K562 (cell line): ENCODE data around the gene MTERF2. TPM values are rescaled to one million over a fixed set of nuclear protein-coding genes. Genes with fewer than 3 reads are reported as not detected.

Source experiments
- ADNP ChIP-seq: fragments of 200-800 bp; sonication (Bioruptor generic); IDR thresholded peaks from 2 replicates; pipeline ENCODE4 v1.6.1; 2016; ENCODE audit warnings: missing genetic modification characterization, missing compliant biosample characterization
- DACH1 ChIP-seq: fragments of 450-650 bp; IDR thresholded peaks from 2 replicates; pipeline ENCODE4 v1.6.1; 2018; ENCODE audit not compliant: partially characterized antibody
- DEAF1 ChIP-seq: fragments of 450-650 bp; formaldehyde crosslinking; IDR thresholded peaks from 2 replicates; pipeline ENCODE4 v1.4.0; 2020; ENCODE audit warnings: mild to moderate bottlenecking, moderate library complexity
- ELF2 ChIP-seq: fragments of 250-450 bp; sonication (Bioruptor Pico); IDR thresholded peaks from 2 replicates; pipeline ENCODE4 v1.5.0; 2021; ENCODE audit warnings: mild to moderate bottlenecking
- FOXA1 ChIP-seq: fragments of 450-650 bp; IDR thresholded peaks from 2 replicates; pipeline ENCODE4 v1.6.1; 2016; ENCODE audit warnings: mild to moderate bottlenecking, borderline replicate concordance
- GABPA ChIP-seq: fragments of 200-800 bp; sonication (Bioruptor generic); conservative IDR thresholded peaks from 2 replicates; pipeline ENCODE4 v1.6.1; 2016; ENCODE audit warnings: low read depth, missing genetic modification characterization, missing compliant biosample characterization
- GATAD2A ChIP-seq: fragments of 450-650 bp; IDR thresholded peaks from 2 replicates; pipeline ENCODE4 v1.6.1; 2017
- HDAC3 ChIP-seq: fragments of 450-650 bp; IDR thresholded peaks from 2 replicates; pipeline ENCODE4 v1.6.1; 2018; ENCODE audit warnings: borderline replicate concordance, mild to moderate bottlenecking, moderate library complexity; ENCODE audit not compliant: partially characterized antibody
- PML ChIP-seq: IDR thresholded peaks from 2 replicates; pipeline ENCODE4 v1.6.1; 2012; ENCODE audit warnings: low read length, inconsistent platforms
- POLR2AphosphoS5 ChIP-seq: IDR thresholded peaks from 2 replicates; pipeline ENCODE4 v1.6.1; 2011; ENCODE audit warnings: mild to moderate bottlenecking, low read depth, low read length, moderate library complexity; ENCODE audit not compliant: control insufficient read depth, insufficient read depth
- PRDM10 ChIP-seq: fragments of 450-650 bp; IDR thresholded peaks from 2 replicates; pipeline ENCODE4 v1.6.1; 2018; ENCODE audit not compliant: partially characterized antibody
- PRMT5 ChIP-seq: sonication (generic); formaldehyde crosslinking; IDR thresholded peaks from 2 replicates; pipeline ENCODE4 v1.5.0; 2020; ENCODE audit warnings: missing genetic modification reagents
- SMARCE1 ChIP-seq: fragments of 450-650 bp; IDR thresholded peaks from 2 replicates; pipeline ENCODE4 v1.7.1; 2016; ENCODE audit warnings: mild to moderate bottlenecking
- TAF1 ChIP-seq: IDR thresholded peaks from 2 replicates; pipeline ENCODE4 v1.6.1; 2011; ENCODE audit warnings: mild to moderate bottlenecking, low read length, moderate library complexity; ENCODE audit not compliant: insufficient read depth, control insufficient read depth, severe bottlenecking; ENCODE audit errors: extremely low read depth
- TBL1XR1 ChIP-seq, 2 experiments: IDR thresholded peaks; 2 replicates each; pipeline ENCODE4 v1.6.1; 2012; ENCODE audit warnings: improper control_type of control experiment in 2 of 2, low read length in 2 of 2, mild to moderate bottlenecking in 1 of 2
- TCF3 ChIP-seq: sonication (generic); formaldehyde crosslinking; IDR thresholded peaks from 2 replicates; pipeline ENCODE4 v1.4.0; 2020; ENCODE audit warnings: mild to moderate bottlenecking, missing genetic modification reagents
- TFAP4 ChIP-seq: sonication (generic); formaldehyde crosslinking; IDR thresholded peaks from 2 replicates; pipeline ENCODE4 v1.8.0; 2022; ENCODE audit warnings: missing genetic modification reagents, mild to moderate bottlenecking, moderate library complexity, borderline replicate concordance
- TGIF2 ChIP-seq: sonication (generic); formaldehyde crosslinking; IDR thresholded peaks from 2 replicates; pipeline ENCODE4 v1.8.1; 2022; ENCODE audit warnings: mild to moderate bottlenecking, missing genetic modification reagents, moderate library complexity
- ZMIZ1 ChIP-seq, 2 experiments: fragments of 150-350 bp in 1 of 2; IDR thresholded peaks; 2 replicates each; pipeline ENCODE4 v1.6.1; 2012 to 2016; ENCODE audit warnings: low read depth in 2 of 2, low read length in 2 of 2, mild to moderate bottlenecking in 1 of 2, moderate library complexity in 1 of 2
- polyA plus RNA-seq, 8 experiments: library from polyadenylated mRNA; depleted of rRNA in 4 of 8; stranded (reverse) in 5 of 8; unstranded in 3 of 8; fragments of >200 nt; fragmentation: Nextera tagmentation in 2 of 8; fragmentation: Illumina TruSeq in 1 of 8; extraction: Ambion mirVana in 2 of 8; extraction: Trizol in 1 of 8; gene quantifications; 2 replicates each; pipeline versions ENCODE4 v1.2.1 to v1.2.3, GENCODE V29; 2011 to 2014; ENCODE audit warnings: inconsistent platforms in 1 of 8, missing spikeins in 1 of 8
- total RNA-seq, 7 experiments: library from RNA; depleted of rRNA in 6 of 7; stranded (reverse); fragments of >200 nt in 6 of 7; fragmentation: Illumina TruSeq in 2 of 7; extraction: Trizol in 2 of 7; gene quantifications; 2 replicates each; pipeline versions ENCODE4 v1.2.1 to v1.2.3, GENCODE V29; 2011 to 2021; ENCODE audit warnings: low replicate concordance in 1 of 7

Gene MTERF2
- total and polyA plus RNA-seq, 9 of the 15 experiments (the other 6 are each of a cell fraction or from before 2014, with no cell fraction given): 10.0 to 63.2 (median 33.2) TPM

GRCh38 chr12:106942775-106943174, 44.2 kb downstream of the MTERF2 start (continued):
- TF ChIP-seq ZMIZ1 (IDR thresholded peaks at IDR 0.05; ENCODE audit: low read depth in 2 of 2, low read length in 2 of 2): peak in 1 of 2 experiments; percentile 70; a peak in 1 of 4 replicates
- TF ChIP-seq FOXA1: no peak
- peak; percentile 61; the same call in 1 of the 2 replicates for TF ChIP-seq POLR2AphosphoS5
- TF ChIP-seq ADNP (tag): no peak
- TF ChIP-seq DEAF1 (CRISPR knock-in tag): no peak
- TF ChIP-seq PRDM10: peak; percentile 83
- TF ChIP-seq TBL1XR1 (IDR thresholded peaks at IDR 0.05; ENCODE audit: low read length in 2 of 2): peak in 1 of 2 experiments; percentile 48; a peak in 1 of 4 replicates
- TF ChIP-seq TFAP4 (CRISPR knock-in tag): no peak
- TF ChIP-seq GABPA (tag): no peak
- 0 out of 2 replicates have a peak, but pooled peaks have one; percentile 53 for TF ChIP-seq GATAD2A
- TF ChIP-seq TGIF2 (CRISPR knock-in tag): no peak
- TF ChIP-seq DACH1: peak; percentile 91
- TF ChIP-seq SMARCE1: peak; percentile 72; the same call in 1 of the 2 replicates
- TF ChIP-seq ELF2 (CRISPR knock-in tag): no peak
- TF ChIP-seq HDAC3: no peak
- peak; percentile 80 for TF ChIP-seq TCF3 (CRISPR knock-in tag)
- TF ChIP-seq TAF1: no peak
- TF ChIP-seq PRMT5 (CRISPR knock-in tag): no peak
- TF ChIP-seq PML: peak; percentile 80
